Measurements from ENCODE around the gene OR1L1.

OR1L1 gene

DNA sequence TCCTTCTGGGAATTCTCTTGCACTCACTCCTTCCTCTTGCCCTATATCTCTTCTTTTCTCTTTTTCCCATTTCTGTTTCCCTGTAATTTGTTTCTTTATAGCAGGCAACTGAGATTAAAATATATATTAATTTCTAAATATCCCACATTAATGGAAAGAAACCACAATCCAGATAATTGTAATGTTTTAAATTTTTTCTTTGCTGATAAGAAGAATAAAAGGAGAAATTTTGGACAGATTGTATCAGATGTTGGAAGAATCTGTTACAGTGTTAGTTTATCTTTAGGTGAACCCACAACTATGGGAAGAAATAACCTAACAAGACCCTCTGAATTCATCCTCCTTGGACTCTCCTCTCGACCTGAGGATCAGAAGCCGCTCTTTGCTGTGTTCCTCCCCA lies at the start of gene OR1L1:
Gene OR1L1, plus strand, starts transcription at position 301 of the 400 bp plus-strand sequence. Its CDS starts 0 bp downstream, at position 301.
- Mint-ChIP-seq H3K9me3 (no peaks in the 10 kb centered on the region), H3K4me3 (no peak within 1 kb of the TSS), H3K36me3 (ENCODE audit: low read depth) (no peaks in the 10 kb centered on the region), H3K27ac (no peak within 1 kb of the TSS), H3K27me3 (ENCODE audit: low read depth) (no peaks in the 10 kb centered on the region), H3K4me1 (ENCODE audit: low read depth) (no peaks in the 10 kb centered on the region)
- DNase-seq (ENCODE audit: low spot score) = no peak

GRCh38 chr9:122614362-122614761 lies 47.2 kb upstream of the OR1L1 start, which contains the start of gene OR1Q1:
Gene OR1Q1, plus strand, starts transcription at chr9:122614738. Its CDS starts 0 bp downstream, at chr9:122614738.
- H3K4me3 Mint-ChIP-seq = no peak within 1 kb of the TSS
- no peak for DNase-seq (ENCODE audit: low spot score)
- H3K9me3 Mint-ChIP-seq = no peaks in the 10 kb centered on the region
- H3K27me3 Mint-ChIP-seq (ENCODE audit: low read depth) = no peaks in the 10 kb centered on the region
- no peaks in the 10 kb centered on the region for H3K36me3 Mint-ChIP-seq (ENCODE audit: low read depth)
- H3K27ac Mint-ChIP-seq = no peak within 1 kb of the TSS
- no peaks in the 10 kb centered on the region for H3K4me1 Mint-ChIP-seq (ENCODE audit: low read depth)

DNA sequence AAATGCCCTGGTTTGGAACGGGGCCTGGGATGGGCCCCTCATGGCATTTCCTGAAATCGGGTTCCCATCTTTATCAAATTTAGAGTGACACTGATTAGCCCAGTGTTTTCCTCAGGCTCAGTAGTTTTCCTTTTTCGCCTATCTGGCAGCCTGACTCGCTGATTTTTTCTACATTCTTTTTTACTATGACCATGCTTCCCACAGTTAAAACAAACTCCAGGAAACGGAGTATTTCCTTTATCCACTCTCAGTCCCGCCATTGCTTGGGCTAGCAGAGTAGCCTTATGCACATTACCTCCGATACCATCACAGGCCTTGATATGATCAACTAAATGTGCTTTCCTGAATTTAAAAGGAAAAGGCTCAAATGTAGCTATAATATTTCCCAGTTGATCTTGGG lies 41.5 kb upstream of the OR1L1 start:
- H3K27me3 Mint-ChIP-seq (ENCODE audit: low read depth) = peaks cover 2% of the 10 kb centered on the region
- DNase-seq (ENCODE audit: low spot score) = no peak
- no peak overlapping the region for H3K27ac Mint-ChIP-seq
- H3K4me3 Mint-ChIP-seq = no peak overlapping the region
- no peaks in the 10 kb centered on the region for H3K36me3 Mint-ChIP-seq (ENCODE audit: low read depth)
- no peaks in the 10 kb centered on the region for H3K9me3 Mint-ChIP-seq
- H3K4me1 Mint-ChIP-seq (ENCODE audit: low read depth) = no peaks in the 10 kb centered on the region

DNA sequence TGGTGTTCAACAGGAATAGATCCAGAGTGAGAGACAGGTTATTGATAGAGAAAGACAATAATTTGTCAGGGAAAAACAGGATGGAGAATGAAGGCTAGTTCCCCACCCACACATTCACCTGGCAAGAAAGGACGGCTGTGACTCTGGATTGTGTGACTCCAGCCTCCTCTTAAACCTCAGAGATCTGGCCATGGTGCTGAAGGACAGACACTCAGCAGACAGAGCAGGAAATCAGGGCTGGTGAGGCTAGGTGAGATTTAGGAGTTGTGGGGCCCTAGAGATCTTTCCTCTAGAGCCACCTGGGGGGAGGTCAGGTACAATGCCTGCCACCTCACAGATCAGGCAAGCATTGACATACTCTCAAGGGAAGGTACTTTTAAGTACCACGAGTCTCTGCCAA lies 19.3 kb upstream of the OR1L1 start:
- H3K4me1 Mint-ChIP-seq (ENCODE audit: low read depth) = no peaks in the 10 kb centered on the region
- H3K9me3 Mint-ChIP-seq = no peaks in the 10 kb centered on the region
- no peak overlapping the region for H3K4me3 Mint-ChIP-seq
- no peaks in the 10 kb centered on the region for H3K36me3 Mint-ChIP-seq (ENCODE audit: low read depth)
- DNase-seq (ENCODE audit: low spot score) = no peak
- H3K27me3 Mint-ChIP-seq (ENCODE audit: low read depth) = no peaks in the 10 kb centered on the region
- no peak overlapping the region for H3K27ac Mint-ChIP-seq

DNA sequence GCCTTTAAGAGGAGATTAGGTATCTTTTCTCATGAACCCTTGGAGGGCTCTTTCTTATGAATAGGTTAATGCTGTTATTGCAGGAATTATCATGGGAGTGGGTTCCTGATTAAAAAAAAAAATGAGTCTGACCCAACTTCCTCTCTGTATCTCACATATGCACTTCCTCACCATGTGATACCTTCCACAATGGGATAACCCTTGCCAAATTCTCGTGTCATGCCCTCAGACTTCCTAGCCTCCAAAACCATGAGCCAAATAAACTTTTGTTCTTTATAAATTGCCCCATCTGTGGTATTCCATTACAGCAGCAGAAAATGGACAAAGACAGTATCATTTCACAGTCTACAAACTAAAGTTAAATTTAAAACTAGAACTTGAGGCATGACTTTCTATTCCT lies 5.1 kb upstream of the OR1L1 start:
- no peaks in the 10 kb centered on the region for H3K9me3 Mint-ChIP-seq
- no peak for DNase-seq (ENCODE audit: low spot score)
- H3K36me3 Mint-ChIP-seq (ENCODE audit: low read depth) = no peaks in the 10 kb centered on the region
- no peaks in the 10 kb centered on the region for H3K27me3 Mint-ChIP-seq (ENCODE audit: low read depth)
- H3K27ac Mint-ChIP-seq = no peak overlapping the region
- no peak overlapping the region for H3K4me3 Mint-ChIP-seq
- H3K4me1 Mint-ChIP-seq (ENCODE audit: low read depth) = no peaks in the 10 kb centered on the region

- no peak for DNase-seq (ENCODE audit: low spot score)
- Mint-ChIP-seq H3K4me3 (no peak within 1 kb of the TSS), H3K9me3 (no peaks in the 10 kb centered on the region), H3K27me3 (ENCODE audit: low read depth) (no peaks in the 10 kb centered on the region), H3K4me1 (ENCODE audit: low read depth) (no peaks in the 10 kb centered on the region), H3K27ac (no peak within 1 kb of the TSS), H3K36me3 (ENCODE audit: low read depth) (no peaks in the 10 kb centered on the region)
Observed at GRCh38 chr9:122657527-122657926, 4.0 kb upstream of the OR1L1 start, which contains the start of gene OR1B1. Gene OR1B1, minus strand, starts transcription at chr9:122657627.

- H3K4me1 Mint-ChIP-seq (ENCODE audit: low read depth) = no peaks in the 10 kb centered on the region
- no peaks in the 10 kb centered on the region for H3K27me3 Mint-ChIP-seq (ENCODE audit: low read depth)
- DNase-seq (ENCODE audit: low spot score) = no peak
- H3K27ac Mint-ChIP-seq = no peak overlapping the region
- H3K36me3 Mint-ChIP-seq (ENCODE audit: low read depth) = no peaks in the 10 kb centered on the region
- peaks cover 6% of the 10 kb centered on the region for H3K9me3 Mint-ChIP-seq
- H3K4me3 Mint-ChIP-seq = no peak overlapping the region
Observed at GRCh38 chr9:122672481-122672880, 11.0 kb downstream of the OR1L1 start.

GRCh38 chr9:122684851-122685250 lies 23.3 kb downstream of the OR1L1 start:
- Mint-ChIP-seq H3K4me3 (no peak overlapping the region), H3K27ac (no peak overlapping the region), H3K9me3 (peaks cover 22% of the 10 kb centered on the region), H3K36me3 (ENCODE audit: low read depth) (no peaks in the 10 kb centered on the region), H3K4me1 (ENCODE audit: low read depth) (no peaks in the 10 kb centered on the region), H3K27me3 (ENCODE audit: low read depth) (no peaks in the 10 kb centered on the region)
- no peak for DNase-seq (ENCODE audit: low spot score)

- H3K27ac Mint-ChIP-seq = no peak overlapping the region
- no peak overlapping the region for H3K4me3 Mint-ChIP-seq
- no peaks in the 10 kb centered on the region for H3K9me3 Mint-ChIP-seq
- H3K36me3 Mint-ChIP-seq (ENCODE audit: low read depth) = no peaks in the 10 kb centered on the region
- DNase-seq (ENCODE audit: low spot score) = no peak
- no peaks in the 10 kb centered on the region for H3K4me1 Mint-ChIP-seq (ENCODE audit: low read depth)
- no peaks in the 10 kb centered on the region for H3K27me3 Mint-ChIP-seq (ENCODE audit: low read depth)
Observed at GRCh38 chr9:122695696-122696095, 34.2 kb downstream of the OR1L1 start.
